ENCODE results near the gene SLX4IP.

SLX4IP gene

DNA sequence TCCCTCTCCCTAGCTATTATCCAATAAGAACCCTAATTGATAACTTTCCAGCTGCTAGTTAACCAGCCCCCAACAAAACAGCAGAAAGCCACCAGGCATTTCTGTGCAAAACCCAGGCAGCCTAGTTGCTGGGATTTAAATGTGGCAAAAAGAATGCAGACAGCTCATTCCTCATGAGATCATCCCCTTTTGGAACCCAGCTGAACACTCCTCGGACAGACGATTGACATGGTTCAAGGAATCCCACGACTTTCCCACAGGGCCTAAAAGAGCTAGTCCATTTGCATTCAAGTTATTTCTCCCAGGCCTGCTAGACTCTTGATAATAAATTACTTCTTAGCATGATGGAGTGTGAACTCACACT, 214.7 kb downstream of the SLX4IP start:
- no peak for DNase-seq (ENCODE audit: low spot score)

DNA sequence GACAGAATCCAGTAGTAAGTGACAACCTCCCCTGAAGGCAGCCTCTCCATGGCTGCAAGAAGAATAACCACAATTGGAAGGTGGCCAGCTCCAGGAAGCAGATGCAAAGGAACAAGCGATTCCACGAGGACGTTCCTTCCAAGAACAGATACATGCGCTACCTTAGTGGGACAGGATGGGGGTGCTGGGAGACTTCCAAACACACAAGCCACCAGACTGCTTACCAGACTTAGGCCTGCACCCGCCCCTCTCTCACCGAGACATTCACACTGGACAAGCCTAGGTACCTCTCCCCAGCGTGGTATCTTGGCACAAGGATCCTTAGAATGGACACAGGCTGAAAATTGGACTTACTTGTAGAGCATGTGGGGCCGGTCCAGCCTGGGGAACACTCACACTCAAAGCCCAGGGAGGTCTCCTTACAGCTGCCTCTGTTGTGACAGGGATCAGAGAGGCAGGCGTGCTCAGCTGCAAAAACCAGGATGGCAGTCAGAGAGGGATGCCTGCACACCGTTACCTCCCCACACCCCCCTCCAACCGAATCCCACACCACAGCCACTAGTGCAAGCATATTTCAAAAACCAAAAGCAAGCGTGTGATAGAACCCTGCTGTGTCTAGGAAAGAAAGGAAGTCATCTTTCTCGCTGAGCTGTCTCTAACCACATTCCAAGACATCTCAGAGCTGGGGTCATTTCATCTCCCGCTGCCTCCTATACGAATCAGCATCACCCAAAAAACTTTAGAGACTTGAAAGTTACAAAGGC, 216.3 kb downstream of the SLX4IP start:
- no peak for DNase-seq (ENCODE audit: low spot score)

DNA sequence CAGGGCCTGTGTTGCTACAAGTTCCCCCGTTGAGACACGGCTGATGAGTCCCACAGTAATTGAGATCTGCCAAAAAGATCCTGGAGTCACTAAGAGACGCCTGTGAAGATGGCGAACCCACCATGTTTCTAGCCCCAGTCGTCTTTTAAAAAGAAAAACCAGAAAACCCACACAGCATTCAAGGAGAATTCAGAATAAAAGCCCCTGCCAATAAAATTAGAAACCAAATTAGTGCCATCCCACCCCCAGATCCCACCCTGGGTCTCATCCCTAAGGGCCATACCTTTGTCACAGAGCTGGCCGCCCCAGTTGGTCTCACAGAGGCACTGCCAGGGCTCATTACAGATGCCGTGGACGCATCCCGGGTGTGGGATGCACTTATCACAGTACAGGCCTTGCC, 217.1 kb downstream of the SLX4IP start:
- DNase-seq (ENCODE audit: low spot score), result no peak

DNA sequence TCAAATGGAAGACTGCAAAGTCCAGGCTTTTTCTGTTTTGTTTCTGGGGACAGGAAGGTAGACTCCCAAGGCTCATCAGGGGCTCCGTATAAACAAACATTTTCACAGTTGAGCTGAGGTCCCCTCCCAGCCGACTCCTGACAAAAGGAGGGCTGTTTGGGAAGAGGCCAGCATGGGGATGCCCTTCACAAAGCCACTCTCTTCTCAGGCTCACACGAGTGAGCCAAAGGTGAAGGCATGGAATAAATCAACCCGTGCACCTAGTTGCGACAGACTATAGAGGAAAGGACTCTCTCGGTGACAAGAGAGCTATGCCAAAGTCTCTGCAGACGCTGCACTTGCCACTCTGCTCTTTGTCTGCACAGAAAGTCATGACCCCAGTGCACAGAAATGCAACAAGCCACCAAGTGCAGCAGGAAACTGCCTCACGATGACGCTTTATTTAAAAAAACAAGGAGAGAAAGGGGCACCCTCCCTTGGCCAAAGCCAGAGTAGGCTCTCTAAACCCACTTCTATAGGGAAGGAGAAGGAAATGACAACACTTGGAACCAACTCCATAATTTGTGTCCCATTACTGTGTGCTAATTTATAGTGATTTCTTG, 217.7 kb downstream of the SLX4IP start:
- no peak for DNase-seq (ENCODE audit: low spot score)

DNA sequence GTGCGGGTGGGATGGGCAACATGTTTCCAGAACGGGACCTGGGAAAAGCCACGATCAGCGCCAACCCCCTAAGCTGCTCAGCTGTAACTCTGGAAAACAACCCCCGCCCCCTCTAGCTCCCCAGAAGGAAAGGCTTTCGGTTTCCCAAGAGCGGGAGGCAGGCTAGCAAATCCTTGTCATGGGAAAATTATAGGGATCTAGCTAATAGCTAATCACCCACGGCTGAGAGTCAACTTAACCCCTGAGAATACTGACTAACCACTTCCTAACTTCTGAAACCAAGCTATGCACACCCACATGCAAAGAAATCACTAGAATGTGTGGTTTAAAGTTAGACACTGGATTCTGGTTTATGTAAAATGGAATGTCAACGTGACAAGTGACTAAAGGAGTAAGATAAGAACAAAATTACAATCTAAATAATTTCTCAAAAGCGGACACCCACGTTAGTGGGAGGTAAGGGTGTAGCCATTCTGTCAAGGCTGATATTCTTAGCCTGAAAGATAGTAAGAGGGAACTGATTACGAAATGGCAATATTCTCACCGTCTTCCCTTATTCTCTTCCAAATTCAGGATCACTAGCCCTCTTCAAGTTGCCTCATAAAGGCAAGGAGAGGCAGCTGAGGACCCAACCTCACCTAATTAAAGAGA, 218.6 kb downstream of the SLX4IP start:
- DNase-seq (ENCODE audit: low spot score), result peak; percentile 73

DNA sequence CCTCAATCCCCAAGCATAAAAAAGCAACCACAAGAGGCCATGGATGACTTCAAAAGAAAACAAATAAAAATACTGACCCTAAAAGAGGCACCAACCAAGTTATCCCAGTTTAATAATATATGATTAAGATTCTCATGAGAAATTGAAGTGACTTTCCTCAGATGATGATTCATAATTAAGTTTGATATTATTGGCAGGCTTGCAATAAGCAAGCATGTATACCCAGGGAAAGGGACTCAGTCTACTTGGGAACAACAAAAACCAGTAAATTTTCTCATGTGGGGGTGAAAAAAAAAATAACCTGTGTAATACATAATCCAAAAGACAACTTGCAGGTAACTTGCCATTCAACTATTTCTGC, 219.1 kb downstream of the SLX4IP start:
- no peak for DNase-seq (ENCODE audit: low spot score)

DNA sequence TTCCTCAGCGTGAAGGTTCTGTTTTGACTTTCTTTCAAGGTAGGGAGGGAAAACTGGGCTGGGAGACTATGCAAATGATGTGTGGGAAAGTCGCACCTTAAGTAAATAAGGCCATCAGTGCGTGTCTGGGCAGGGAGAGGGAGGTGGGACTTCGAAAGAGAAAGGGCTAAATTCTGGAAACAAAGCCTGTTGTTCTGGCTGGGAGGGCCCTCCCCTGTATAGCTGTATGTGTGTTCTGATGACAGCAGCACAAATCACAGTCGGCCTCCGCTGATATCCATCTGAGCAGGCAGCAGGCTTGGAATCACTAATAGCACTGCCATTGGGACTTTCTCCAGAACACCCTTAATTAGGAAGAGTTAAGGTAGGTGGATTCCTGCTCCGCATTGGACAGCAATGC, 219.5 kb downstream of the SLX4IP start:
- no peak for DNase-seq (ENCODE audit: low spot score)

DNA sequence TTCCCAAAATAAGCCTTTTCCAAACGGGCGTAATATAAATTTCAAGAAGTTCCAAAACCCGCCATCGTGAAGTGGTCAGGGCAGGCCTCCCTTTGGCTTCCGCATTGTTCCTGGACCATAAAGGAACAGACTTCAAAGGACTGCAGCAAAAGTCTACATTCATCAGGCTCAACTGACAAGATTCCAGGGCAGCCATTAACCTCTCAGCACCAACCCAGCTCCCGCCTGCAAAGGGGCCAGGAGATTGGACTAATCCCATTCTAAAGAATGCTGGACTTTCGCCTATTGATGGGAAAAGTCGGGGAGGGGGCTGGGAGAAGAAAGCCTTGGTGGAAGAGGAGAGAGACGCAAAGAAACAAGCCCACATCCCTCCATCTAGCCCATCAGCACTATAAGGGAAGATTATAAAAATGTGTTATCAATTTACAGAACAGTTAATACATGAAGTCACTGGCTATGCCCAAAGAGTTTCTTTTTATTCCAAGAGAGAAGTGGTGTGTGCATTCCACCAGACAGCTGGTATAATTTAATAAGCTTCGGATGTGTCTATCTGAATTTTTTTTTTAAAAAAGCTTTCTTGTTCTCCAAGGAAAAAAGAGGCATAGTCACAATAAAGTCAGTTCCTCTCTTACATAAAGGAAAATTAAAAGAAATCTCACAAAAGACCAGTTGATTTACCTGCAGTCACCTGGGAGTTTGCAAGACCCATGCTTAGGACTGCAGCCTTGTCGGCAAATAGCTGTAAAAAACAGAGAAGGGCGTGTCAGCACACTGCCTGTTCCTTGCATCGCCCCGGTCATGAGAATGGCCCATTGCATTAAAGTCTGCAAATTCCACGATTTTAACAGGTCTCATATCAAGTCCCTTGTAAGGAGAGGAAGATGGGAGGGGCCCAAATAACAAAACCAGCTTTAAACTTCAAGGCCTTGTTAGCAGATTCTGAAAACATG, 220.9 kb downstream of the SLX4IP start:
- no peak for DNase-seq (ENCODE audit: low spot score)

DNA sequence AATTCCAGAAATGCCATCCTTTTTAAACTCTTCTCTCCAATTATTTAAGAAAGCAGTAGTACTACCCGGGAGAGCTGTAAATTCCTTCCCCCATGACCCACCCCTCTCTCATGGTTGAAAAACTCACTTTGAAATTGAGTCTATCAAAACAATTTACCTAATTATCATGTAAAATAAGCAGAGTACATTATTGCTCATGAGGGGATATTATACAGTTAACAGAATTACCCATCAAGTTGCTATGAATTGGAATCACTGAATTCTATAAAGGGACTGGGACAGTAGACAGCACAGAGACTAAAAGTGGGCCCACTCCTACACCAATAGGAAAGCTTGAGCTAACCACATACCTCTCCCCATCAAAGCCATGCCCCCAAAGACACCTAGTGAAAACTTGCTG, 222.3 kb downstream of the SLX4IP start:
- DNase-seq (ENCODE audit: low spot score), result no peak

DNA sequence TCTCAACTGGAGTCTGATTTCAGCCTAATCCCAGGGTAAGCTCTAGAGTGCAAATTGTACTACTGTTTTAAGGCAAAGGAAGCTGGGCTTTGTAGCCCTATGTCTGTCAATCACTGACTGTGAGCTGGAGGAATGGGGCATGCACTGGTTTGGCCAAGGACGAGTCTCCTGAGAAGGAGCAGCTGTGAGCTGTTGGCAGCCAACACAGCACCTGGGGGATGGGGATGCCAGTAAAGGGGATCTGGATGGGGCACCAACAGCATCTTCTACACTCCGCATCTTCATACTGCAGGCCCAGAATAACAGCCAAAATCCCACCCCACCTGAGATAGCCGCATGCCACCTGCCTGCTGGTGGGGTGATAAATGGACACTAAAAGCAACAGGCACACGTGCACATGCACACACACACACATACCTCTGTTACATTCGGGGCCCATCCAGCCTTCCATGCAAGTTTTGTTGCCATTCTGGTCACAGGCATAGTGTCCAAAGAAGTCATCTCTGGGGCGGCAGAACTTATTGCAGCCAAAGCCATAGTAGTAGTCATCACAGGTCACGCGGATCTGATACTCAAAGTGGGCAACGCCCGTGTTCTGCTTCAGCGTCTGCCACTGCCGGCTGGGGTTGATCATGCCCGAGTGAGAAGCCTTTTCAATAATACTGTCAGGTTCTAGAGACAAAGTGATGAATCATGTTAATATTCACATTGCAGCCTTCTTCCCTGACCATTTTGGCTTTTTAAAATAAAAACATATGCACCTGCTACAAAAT, 223.1 kb downstream of the SLX4IP start:
- DNase-seq (ENCODE audit: low spot score), result no peak

DNA sequence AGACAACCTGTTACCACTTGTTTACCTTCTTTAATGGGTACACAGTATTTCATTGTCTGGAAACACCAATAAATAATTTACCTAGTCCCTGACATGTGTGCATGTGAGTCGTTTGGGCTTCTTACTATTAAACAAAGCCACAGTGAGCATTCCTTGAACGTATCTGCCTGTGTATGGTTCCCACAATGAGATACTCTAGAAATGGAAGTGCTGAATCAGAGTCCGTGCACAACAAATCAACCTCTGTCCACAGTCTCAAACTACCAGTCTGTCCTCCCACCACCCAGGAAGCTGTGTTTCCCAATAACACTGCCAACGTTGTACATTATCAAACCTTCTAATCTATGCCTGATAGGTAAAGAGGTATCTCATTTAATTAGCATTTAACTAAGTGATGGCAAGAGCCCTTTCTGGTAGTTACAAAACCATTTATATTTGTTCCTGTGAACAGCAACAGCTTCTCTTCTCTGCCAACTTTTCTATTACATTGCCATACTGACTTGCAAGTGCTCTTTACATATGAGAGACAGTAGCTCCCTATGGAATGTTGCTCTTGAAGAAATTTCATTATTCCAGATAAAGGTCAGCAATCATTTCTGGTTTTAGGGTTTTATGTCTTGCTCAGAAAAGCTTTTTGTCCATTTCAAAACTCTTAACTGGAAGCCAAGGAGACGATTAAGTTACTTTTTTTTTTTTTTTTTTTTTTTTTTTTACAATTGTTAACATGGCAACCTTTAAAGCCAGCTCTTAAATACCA, 223.9 kb downstream of the SLX4IP start:
- no peak for DNase-seq (ENCODE audit: low spot score)

DNA sequence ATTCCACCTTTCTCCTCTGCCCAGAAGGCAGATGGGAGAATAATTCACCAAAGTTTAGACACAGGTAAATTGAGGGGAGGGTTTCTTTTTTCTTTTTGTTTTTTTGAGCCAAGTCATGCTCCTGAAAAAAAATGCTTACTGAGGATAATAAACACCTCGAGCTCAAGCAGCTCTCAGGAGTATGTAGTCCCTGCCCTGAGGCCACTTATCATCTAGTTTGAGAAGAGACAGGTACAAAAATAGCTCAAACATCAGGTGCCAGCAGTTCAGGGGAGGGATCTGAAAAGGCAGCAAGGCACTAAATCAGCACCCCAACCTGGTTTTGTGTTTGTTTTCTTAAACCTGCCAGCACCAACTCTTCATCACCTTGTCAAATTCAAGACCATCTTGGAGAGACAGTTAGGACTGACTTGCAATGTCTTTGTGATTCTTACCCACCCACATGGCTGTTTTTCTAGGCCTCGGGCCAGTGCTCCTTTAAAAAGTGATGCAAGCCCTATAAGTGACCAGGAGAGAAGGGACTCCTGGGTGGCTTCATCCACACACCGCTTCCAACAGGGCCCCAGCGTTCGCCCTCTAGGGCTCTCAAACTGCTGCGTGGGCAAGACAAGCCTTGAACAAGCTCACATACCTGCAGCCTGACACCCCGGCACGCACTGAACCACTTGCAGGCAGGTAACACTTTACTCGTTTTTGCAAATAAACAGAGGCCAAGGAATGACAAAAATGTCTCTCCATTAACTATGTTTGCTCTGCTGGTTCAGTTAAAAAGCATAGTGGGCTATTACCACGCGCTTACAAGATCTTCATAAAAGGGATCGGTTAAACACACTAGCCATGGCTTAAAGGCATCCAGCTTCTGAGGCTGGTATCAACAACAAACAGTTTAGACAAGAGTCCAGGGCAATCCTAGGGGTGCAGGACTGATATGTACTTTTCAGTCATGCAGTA, 224.8 kb downstream of the SLX4IP start:
- no peak for DNase-seq (ENCODE audit: low spot score)

DNA sequence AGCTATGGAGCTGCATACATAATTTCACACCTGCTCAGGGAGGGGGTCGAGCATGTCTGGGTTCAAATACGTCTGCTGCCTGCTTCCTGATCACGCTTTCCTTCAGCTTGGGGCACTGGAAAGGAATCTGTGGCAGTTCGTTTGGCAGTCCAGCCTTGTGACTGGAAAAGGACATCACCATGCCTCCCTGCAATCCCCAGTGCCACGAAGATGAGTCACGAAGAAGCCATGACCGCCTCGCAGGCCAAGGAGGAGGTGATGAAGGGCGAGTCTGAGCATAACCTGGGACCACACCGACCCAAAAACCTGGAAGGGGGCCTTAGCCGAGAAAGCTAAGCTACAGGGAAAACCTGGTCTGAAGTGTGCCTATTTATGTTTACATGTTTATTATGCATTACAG, 225.6 kb downstream of the SLX4IP start:
- no peak for DNase-seq (ENCODE audit: low spot score)

DNA sequence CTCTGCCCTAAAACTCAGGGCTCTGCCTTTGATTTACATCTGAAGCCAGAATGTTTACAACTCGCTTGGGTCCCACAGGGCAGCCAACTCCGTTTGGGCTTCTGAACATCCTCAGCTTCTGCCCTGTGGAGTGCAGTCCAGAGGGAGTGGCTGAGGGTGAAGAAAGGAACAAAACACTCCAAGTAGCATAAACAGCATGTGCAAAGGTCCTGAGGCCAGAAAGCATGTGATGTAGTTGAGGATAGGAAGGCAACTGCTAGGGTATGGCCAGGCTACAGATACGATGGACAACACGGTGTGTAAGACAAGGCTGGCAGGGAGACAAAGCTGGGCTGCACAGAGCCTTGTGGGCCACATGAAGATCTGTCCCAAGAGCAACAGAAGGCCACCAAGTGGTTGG, 226.2 kb downstream of the SLX4IP start:
- no peak for DNase-seq (ENCODE audit: low spot score)

DNA sequence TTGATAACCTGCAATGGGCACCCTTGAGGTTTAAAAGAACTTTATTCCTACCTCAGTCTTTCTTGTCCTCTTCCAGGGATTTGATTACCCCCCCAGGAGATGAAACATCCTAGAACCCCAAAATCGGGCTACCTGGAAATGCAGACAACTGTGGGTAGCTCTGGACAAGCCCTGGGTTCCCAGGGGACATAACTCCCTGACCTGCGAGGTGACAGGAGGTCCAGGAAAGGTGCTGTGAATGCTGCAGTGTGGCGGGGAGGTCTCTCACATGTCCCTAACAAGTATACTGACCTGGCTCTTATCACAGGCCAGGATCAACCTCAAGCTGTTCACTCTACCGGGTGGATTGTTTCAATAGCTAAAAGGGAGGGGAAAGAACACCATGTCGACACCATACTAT, 227.0 kb downstream of the SLX4IP start:
- DNase-seq (ENCODE audit: low spot score), result no peak

DNA sequence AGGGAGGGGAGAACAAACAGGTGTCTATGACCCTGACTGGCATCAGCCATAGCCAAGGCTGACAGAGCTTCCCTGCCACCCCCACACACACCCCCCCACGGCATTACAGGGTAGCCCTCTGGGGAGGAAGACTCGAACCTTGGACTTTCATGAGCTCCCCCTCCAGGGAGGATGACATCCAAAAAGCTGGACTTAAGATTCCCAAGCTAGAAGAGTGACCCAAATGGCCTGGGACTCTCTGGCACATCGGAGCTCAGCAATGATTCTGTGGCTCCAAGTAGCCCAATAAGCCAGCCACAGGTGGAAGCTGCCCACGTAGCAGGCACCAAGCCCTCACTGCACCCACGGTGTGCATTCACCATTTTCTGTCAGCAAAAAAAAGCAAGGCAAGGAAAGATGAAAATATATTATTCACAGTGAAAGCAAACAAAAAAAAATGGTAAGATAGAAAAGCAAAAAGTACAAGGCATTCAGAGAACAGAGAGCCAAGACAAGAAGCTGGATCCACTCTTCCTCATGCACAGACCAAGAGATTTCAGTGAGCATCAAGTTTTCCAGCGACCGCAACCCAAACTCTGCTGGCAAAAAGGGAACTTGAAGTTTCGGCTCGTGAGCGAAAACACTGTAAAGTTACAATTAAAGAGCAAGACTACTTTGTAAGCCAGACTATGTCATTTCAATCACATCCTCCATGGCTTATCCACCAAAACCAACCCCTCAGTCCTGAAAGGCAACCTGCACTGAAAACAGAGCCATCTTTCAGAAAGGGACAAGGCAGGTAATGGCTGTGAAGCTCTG, 227.8 kb downstream of the SLX4IP start:
- no peak for DNase-seq (ENCODE audit: low spot score)

DNA sequence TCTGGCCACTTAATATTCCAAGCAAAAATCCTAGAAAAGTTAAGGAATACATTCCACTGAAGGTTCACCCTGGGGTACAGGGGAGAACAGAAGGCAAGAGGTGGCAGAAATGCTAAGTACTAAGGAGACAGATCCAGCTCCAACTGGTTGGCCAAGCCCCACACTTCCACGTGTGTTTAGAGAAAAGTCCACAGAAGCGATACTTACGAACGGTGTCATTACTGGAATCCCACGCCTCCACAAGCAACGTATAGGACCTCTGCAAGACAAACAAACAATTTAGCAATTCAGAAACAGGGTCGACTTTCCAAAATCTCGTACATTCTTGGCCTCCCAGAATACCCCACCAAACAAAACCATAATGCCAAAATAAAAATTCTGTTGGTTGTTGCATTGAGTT, 228.7 kb downstream of the SLX4IP start:
- no peak for DNase-seq (ENCODE audit: low spot score)

DNA sequence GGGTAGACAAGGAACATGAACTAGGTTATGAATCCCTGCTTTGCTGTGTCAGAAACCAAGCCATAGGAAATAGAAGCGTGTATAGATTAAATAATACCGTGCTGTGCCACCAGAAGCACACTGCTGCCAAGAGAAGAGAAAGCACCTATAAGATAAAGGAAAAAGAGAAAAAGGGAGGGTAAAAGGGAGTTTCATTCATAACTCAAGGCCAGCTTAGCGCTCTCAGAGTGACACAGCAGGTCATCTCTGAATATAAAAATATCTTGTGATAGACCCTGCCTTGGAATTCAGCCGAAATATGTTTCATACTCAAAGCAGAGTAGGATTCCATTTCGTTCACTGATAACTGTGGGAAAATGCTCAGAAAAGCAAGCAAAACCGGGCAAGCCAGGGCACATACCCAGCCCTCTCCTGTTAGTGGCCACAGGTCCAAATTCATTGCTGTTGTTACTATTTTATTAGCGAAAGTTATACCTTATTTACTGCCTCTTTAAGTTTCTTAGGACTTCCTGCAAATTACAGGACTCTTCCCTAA, 230.0 kb downstream of the SLX4IP start:
- no peak for DNase-seq (ENCODE audit: low spot score)

DNA sequence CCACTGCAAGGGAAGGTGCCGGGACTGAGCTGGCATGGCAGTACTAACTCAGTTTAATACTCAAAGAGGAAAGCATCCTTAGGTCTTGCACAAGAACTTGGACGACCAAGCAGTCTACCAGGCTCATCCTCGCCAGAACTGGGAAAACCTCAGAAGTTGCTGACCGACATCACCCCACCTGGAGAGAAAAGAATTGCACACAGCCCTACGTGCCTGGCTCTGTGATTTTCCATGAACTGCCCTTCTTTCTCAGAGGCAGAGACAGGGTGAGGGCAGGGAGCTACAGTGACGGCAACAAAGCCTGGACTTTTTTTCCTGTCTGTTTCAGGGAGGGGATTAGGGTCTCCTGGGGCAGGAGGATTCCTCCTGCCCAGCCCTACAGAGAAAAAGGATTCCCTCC, 230.7 kb downstream of the SLX4IP start:
- no peak for DNase-seq (ENCODE audit: low spot score)
